Keratinocyte (primary cell): ENCODE data around the gene JOSD1. TPM values are rescaled to one million over a fixed set of nuclear protein-coding genes. Genes with fewer than 3 reads are reported as not detected.
"Not testable (repeated sequence)": the region's sequence is repeated elsewhere in the genome, so short reads cannot be mapped to it uniquely, and the experiment has no call there.

Experiments
- DNase-seq: peaks from one replicate; pipeline ENCODE4 v3.0.0-alpha.2; 2011; ENCODE audit warnings: low read depth, missing footprints, low spot score
- FAIRE-seq: peaks from 2 replicates; lab custom pipeline; 2011; peaks lifted over from hg19 to GRCh38; lab: Jason Lieb, UNC
- H2AFZ ChIP-seq: 2 replicates; pipeline ENCODE4 v1.6.0; 2012; ENCODE audit warnings: low read length, control low read depth, inconsistent platforms; ENCODE audit not compliant: control insufficient read depth
- H3K27ac ChIP-seq: 2 replicates; pipeline ENCODE4 v1.5.1; 2011; ENCODE audit warnings: low read length; ENCODE audit not compliant: control insufficient read depth, insufficient read depth
- H3K27me3 ChIP-seq: 3 replicates; pipeline ENCODE4 v1.6.0; 2011; ENCODE audit warnings: low read length; ENCODE audit not compliant: control insufficient read depth, insufficient read depth; ENCODE audit errors: extremely low read depth
- H3K36me3 ChIP-seq, 2 experiments: 2 replicates in 1 of 2; 3 replicates in 1 of 2; pipeline ENCODE4 v1.5.1; 2011; ENCODE audit warnings: low read length in 2 of 2, mild to moderate bottlenecking in 1 of 2; ENCODE audit not compliant: control insufficient read depth in 2 of 2, insufficient read depth in 2 of 2; ENCODE audit errors: extremely low read depth in 1 of 2
- H3K4me1 ChIP-seq: 3 replicates; pipeline ENCODE4 v1.5.1; 2011; ENCODE audit warnings: low read length; ENCODE audit not compliant: control insufficient read depth, insufficient read depth; ENCODE audit errors: extremely low read depth
- H3K4me2 ChIP-seq: 3 replicates; pipeline ENCODE4 v1.6.0; 2011; ENCODE audit warnings: low read depth, low read length; ENCODE audit not compliant: control insufficient read depth, insufficient read depth; ENCODE audit errors: extremely low read depth
- H3K4me3 ChIP-seq, 3 experiments: fragments of 200-600 bp in 1 of 3; sonication (generic) in 1 of 3; 2 replicates in 2 of 3; 3 replicates in 1 of 3; pipeline ENCODE4 v1.5.1; 2011 to 2016; ENCODE audit warnings: low read length in 3 of 3, mild to moderate bottlenecking in 3 of 3, control low read depth in 2 of 3, inconsistent platforms in 1 of 3, low read depth in 1 of 3, mixed read lengths in 1 of 3, mixed run types in 1 of 3, moderate library complexity in 1 of 3; ENCODE audit not compliant: control insufficient read depth in 2 of 3, insufficient read depth in 2 of 3; ENCODE audit errors: extremely low read depth in 1 of 3
- H3K79me2 ChIP-seq: 2 replicates; pipeline ENCODE4 v1.6.0; 2012; ENCODE audit warnings: low read length; ENCODE audit not compliant: control insufficient read depth, insufficient read depth
- H3K9ac ChIP-seq: 3 replicates; pipeline ENCODE4 v1.6.0; 2011; ENCODE audit warnings: low read length; ENCODE audit not compliant: control insufficient read depth, insufficient read depth; ENCODE audit errors: extremely low read depth
- H3K9me1 ChIP-seq: 3 replicates; pipeline ENCODE4 v1.6.0; 2011; ENCODE audit warnings: low read length; ENCODE audit not compliant: control insufficient read depth, insufficient read depth; ENCODE audit errors: extremely low read depth
- H3K9me3 ChIP-seq: 2 replicates; pipeline ENCODE4 v1.5.1; 2012; ENCODE audit warnings: low read depth, low read length; ENCODE audit not compliant: control insufficient read depth
- H4K20me1 ChIP-seq: 3 replicates; pipeline ENCODE4 v1.6.0; 2011; ENCODE audit warnings: low read length; ENCODE audit not compliant: control insufficient read depth, insufficient read depth; ENCODE audit errors: extremely low read depth
- EZH2 ChIP-seq: IDR thresholded peaks from one replicate; pipeline ENCODE4 v1.6.1; 2012; ENCODE audit warnings: inconsistent platforms, mild to moderate bottlenecking, low read length, moderate library complexity
- dilution Hi-C: fragments of 300-500 bp; cut with MboI; formaldehyde crosslinking; loops from one replicate; pipeline ENCODE4 v1.7.0; 2020; ENCODE audit warnings: low sequenced_read_pairs; ENCODE audit not compliant: extremely low pct_ligation_motif_present
- polyA plus RNA-seq, 5 experiments: library from polyadenylated mRNA; depleted of rRNA in 3 of 5; stranded (reverse) in 3 of 5; stranded (forward) in 1 of 5; unstranded in 1 of 5; fragments of >200 nt; gene quantifications; 1 replicate in 1 of 5; 2 replicates in 3 of 5; 3 replicates in 1 of 5; pipeline versions ENCODE4 v1.2.1 to v1.2.3, GENCODE V29; 2011 to 2012; ENCODE audit warnings: missing spikeins in 2 of 5, low read depth in 1 of 5, low replicate concordance in 1 of 5
- TF ChIP-seq, protein P1 (sequence below), 3 experiments: IDR thresholded peaks in 1 of 3; conservative IDR thresholded peaks in 1 of 3; optimal IDR thresholded peaks in 1 of 3; 2 replicates in 2 of 3; 3 replicates in 1 of 3; pipeline versions ENCODE3 to v1.5.1; 2011; ENCODE audit warnings: low read length in 3 of 3, mild to moderate bottlenecking in 3 of 3, moderate library complexity in 2 of 3, control low read depth in 1 of 3, inconsistent platforms in 1 of 3; ENCODE audit not compliant: insufficient read depth in 2 of 3; ENCODE audit errors: extremely low read depth in 1 of 3

JOSD1 gene
- polyA plus RNA-seq, 1 donor (not counting 4 experiments of a cell fraction or from before 2014, with no cell fraction given): 32.6 TPM

DNA sequence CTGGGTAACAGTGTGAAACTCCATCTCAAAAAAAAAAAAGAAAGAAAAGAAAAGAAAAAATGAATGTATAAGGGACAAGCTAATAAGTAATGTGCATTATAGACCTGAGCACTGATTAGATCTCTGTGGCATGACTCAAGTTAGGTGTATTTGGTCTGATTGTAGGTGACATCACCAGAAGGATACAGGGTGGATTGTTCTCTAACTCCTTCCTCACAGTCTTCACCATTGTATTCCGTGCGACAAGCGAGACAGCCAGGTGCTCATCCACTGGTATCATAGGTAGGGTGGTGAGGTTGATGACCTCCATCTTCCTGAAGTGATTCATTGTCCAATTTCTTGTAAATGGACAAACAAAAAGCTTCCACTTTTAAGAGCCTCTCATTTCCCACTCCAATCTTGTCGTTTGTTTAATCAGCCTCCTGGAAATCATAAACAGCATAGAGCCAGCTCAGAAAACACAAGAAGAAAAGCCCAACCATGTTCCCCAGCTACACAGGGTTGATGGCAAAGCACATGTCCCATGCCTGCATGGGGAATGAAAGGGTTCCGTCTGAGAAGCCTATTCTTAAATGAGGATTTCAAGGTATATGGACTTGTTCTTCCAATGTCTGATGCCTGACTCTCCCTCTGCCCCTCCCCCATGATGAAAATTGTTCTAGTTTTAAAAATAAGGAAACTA is 50.8 kb downstream of the JOSD1 start:
- Histone ChIP-seq H3K9me1 (no peaks in the 10 kb centered on the region), H3K4me3 (no peak overlapping the region), H3K36me3 (no peaks in the 10 kb centered on the region), H3K4me1 (peaks cover 11% of the 10 kb centered on the region), H3K9ac (no peak overlapping the region), H4K20me1 (no peaks in the 10 kb centered on the region), H3K4me2 (no peak overlapping the region), H2AFZ (no peak overlapping the region), H3K27me3 (no peaks in the 10 kb centered on the region), H3K79me2 (no peaks in the 10 kb centered on the region), H3K9me3 (no peaks in the 10 kb centered on the region), H3K27ac (no peak overlapping the region)
- no peak for TF ChIP-seq EZH2
- dilution Hi-C loops: no loop called here
- no peak for DNase-seq
- no peak for FAIRE-seq

DNA sequence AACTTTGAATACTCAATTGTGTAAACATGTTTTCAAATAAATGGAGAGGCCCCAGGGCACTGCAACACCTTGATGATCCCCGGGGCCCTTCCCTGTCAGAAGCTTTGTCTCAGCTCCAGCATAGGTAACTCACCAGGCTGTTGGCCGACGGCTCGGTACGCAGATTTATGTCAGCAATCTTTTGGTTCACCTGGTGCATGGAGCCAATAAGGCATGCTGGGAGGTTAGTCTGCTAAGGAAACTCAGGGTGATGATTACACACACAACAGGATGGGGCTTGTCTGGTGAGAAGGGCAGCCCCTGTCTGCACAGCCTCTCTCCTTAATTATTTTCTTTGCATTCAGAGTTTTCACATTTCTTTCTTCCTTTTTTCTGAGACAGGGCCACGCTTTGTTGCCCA is 55.3 kb downstream of the JOSD1 start:
- Histone ChIP-seq H3K9me1 (no peaks in the 10 kb centered on the region), H3K4me1 (peaks cover 8% of the 10 kb centered on the region), H4K20me1 (no peaks in the 10 kb centered on the region), H3K36me3 (no peaks in the 10 kb centered on the region), H3K27ac (no peak overlapping the region), H3K4me2 (peak overlapping the region; percentile 57), H2AFZ (peak overlapping the region; percentile 49), H3K79me2 (no peaks in the 10 kb centered on the region), H3K9ac (no peak overlapping the region), H3K27me3 (no peaks in the 10 kb centered on the region), H3K9me3 (no peaks in the 10 kb centered on the region), H3K4me3 (no peak overlapping the region)
- no peak for TF ChIP-seq EZH2
- TF ChIP-seq, protein P1, sequence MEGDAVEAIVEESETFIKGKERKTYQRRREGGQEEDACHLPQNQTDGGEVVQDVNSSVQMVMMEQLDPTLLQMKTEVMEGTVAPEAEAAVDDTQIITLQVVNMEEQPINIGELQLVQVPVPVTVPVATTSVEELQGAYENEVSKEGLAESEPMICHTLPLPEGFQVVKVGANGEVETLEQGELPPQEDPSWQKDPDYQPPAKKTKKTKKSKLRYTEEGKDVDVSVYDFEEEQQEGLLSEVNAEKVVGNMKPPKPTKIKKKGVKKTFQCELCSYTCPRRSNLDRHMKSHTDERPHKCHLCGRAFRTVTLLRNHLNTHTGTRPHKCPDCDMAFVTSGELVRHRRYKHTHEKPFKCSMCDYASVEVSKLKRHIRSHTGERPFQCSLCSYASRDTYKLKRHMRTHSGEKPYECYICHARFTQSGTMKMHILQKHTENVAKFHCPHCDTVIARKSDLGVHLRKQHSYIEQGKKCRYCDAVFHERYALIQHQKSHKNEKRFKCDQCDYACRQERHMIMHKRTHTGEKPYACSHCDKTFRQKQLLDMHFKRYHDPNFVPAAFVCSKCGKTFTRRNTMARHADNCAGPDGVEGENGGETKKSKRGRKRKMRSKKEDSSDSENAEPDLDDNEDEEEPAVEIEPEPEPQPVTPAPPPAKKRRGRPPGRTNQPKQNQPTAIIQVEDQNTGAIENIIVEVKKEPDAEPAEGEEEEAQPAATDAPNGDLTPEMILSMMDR (optimal IDR thresholded peaks at IDR 0.05 in 1 of 3, IDR thresholded peaks at IDR 0.05 in 1 of 3, conservative IDR thresholded peaks at IDR 0.05 in 1 of 3; ENCODE audit: extremely low read depth in 1 of 3, insufficient read depth in 2 of 3, low read length in 3 of 3): no peak
- FAIRE-seq (no peak), DNase-seq (no peak)
- dilution Hi-C loops: no loop called here

DNA sequence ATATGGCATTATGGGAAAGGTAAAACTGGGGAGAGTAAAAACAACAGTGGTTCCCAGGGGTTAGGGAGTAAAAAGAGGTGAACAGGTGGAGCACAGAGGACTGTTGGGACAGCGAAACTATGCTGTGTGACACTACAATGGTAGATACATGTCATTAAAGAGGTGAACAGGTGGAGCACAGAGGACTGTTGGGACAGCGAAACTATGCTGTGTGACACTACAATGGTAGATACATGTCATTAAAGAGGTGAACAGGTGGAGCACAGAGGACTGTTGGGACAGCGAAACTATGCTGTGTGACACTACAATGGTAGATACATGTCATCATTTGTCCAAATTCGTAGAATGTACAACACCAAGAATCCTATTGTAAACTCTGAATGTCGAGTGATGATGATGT is 56.5 kb downstream of the JOSD1 start:
- H3K36me3 ChIP-seq, H3K9ac ChIP-seq, H3K4me3 ChIP-seq, H3K79me2 ChIP-seq, H3K27ac ChIP-seq, H2AFZ ChIP-seq, H4K20me1 ChIP-seq, H3K4me1 ChIP-seq, H3K27me3 ChIP-seq, H3K9me3 ChIP-seq, H3K9me1 ChIP-seq, H3K4me2 ChIP-seq, dilution Hi-C loops, DNase-seq: not testable (repeated sequence)
- FAIRE-seq: peak; percentile 82
